Measurements from ENCODE around the gene HECTD4. TPM values are rescaled to one million over a fixed set of nuclear protein-coding genes. Genes with fewer than 3 reads are reported as not detected.

Gene HECTD4
- total and polyA plus RNA-seq, 4 donors = 4.3 to 80.1 (median 25.5) TPM

GRCh38 chr12:112238441-112238840 lies 143.8 kb downstream of the HECTD4 start:
- no peak for DNase-seq (ENCODE audit: low spot score)
- H3K27ac ChIP-seq (ENCODE audit: low read depth in 1 of 2, low read length in 2 of 2) = no peak overlapping the region
- no peak overlapping the region for H3K4me3 ChIP-seq (ENCODE audit: low read depth in 1 of 3, low read length in 3 of 3)
- peaks cover 0 to 3% (median 0%) of the 10 kb centered on the region in 4 donors for H3K4me1 ChIP-seq (ENCODE audit: control insufficient read depth in 4 of 4, insufficient read depth in 4 of 4, low read length in 3 of 4)
- WGBS = 97% methylated on average over 5 of the region's 5 CpGs
- no peaks in the 10 kb centered on the region for H3K27me3 ChIP-seq (ENCODE audit: control insufficient read depth in 4 of 4, insufficient read depth in 4 of 4, low read length in 3 of 4)
- H3K9me3 ChIP-seq (ENCODE audit: control insufficient read depth in 4 of 4, low read length in 3 of 4) = no peaks in the 10 kb centered on the region
- peaks cover 4 to 51% (median 41%) of the 10 kb centered on the region in 4 donors for H3K36me3 ChIP-seq (ENCODE audit: control insufficient read depth in 4 of 4, insufficient read depth in 3 of 4, low read depth in 1 of 4, low read length in 3 of 4)
- TF ChIP-seq TAF1 (conservative IDR thresholded peaks at IDR 0.05) = no peak
- TF ChIP-seq NR2F2 (IDR thresholded peaks at IDR 0.05) = no peak
- TF ChIP-seq RXRA (IDR thresholded peaks at IDR 0.05) = no peak
- TF ChIP-seq, protein P1, sequence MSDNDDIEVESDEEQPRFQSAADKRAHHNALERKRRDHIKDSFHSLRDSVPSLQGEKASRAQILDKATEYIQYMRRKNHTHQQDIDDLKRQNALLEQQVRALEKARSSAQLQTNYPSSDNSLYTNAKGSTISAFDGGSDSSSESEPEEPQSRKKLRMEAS (IDR thresholded peaks at IDR 0.05) = no peak
- no peak for TF ChIP-seq SP1 (IDR thresholded peaks at IDR 0.05)
- H3K9ac ChIP-seq (ENCODE audit: low read depth in 1 of 2, low read length in 2 of 2) = no peak overlapping the region

- Histone ChIP-seq H3K36me3 (ENCODE audit: control insufficient read depth in 4 of 4, insufficient read depth in 3 of 4, low read depth in 1 of 4, low read length in 3 of 4) (peaks cover 5 to 42% (median 36%) of the 10 kb centered on the region in 4 donors), H3K27me3 (ENCODE audit: control insufficient read depth in 4 of 4, insufficient read depth in 4 of 4, low read length in 3 of 4) (no peaks in the 10 kb centered on the region), H3K27ac (ENCODE audit: low read depth in 1 of 2, low read length in 2 of 2) (no peak overlapping the region), H3K4me3 (ENCODE audit: low read depth in 1 of 3, low read length in 3 of 3) (no peak overlapping the region), H3K9ac (ENCODE audit: low read depth in 1 of 2, low read length in 2 of 2) (no peak overlapping the region), H3K9me3 (ENCODE audit: control insufficient read depth in 4 of 4, low read length in 3 of 4) (no peaks in the 10 kb centered on the region), H3K4me1 (ENCODE audit: control insufficient read depth in 4 of 4, insufficient read depth in 4 of 4, low read length in 3 of 4) (peaks cover 0 to 3% (median 0%) of the 10 kb centered on the region in 4 donors)
- no peak for DNase-seq (ENCODE audit: low spot score)
- 97% methylated on average over 7 of the region's 7 CpGs for WGBS
- TF ChIP-seq GABPA (IDR thresholded peaks at IDR 0.05 in 1 of 2, conservative IDR thresholded peaks at IDR 0.05 in 1 of 2) = no peak
- TF ChIP-seq, protein P2, sequence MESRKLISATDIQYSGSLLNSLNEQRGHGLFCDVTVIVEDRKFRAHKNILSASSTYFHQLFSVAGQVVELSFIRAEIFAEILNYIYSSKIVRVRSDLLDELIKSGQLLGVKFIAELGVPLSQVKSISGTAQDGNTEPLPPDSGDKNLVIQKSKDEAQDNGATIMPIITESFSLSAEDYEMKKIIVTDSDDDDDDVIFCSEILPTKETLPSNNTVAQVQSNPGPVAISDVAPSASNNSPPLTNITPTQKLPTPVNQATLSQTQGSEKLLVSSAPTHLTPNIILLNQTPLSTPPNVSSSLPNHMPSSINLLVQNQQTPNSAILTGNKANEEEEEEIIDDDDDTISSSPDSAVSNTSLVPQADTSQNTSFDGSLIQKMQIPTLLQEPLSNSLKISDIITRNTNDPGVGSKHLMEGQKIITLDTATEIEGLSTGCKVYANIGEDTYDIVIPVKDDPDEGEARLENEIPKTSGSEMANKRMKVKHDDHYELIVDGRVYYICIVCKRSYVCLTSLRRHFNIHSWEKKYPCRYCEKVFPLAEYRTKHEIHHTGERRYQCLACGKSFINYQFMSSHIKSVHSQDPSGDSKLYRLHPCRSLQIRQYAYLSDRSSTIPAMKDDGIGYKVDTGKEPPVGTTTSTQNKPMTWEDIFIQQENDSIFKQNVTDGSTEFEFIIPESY (IDR thresholded peaks at IDR 0.05) = no peak
- no peak for TF ChIP-seq ATF3 (IDR thresholded peaks at IDR 0.05)
- TF ChIP-seq EGR1 (IDR thresholded peaks at IDR 0.05; ENCODE audit: low read depth in 2 of 2) = no peak
- no peak for TF ChIP-seq HNF4G (IDR thresholded peaks at IDR 0.05)
- TF ChIP-seq REST (IDR thresholded peaks at IDR 0.05) = no peak
- no peak for TF ChIP-seq HNF4A (conservative IDR thresholded peaks at IDR 0.05)
- TF ChIP-seq FOXA1 (IDR thresholded peaks at IDR 0.05) = no peak
- no peak for TF ChIP-seq RXRA (IDR thresholded peaks at IDR 0.05)
- TF ChIP-seq, protein P1 (IDR thresholded peaks at IDR 0.05) = no peak
- no peak for TF ChIP-seq NR2F2 (IDR thresholded peaks at IDR 0.05)
Observed at GRCh38 chr12:112236786-112237185, 145.4 kb downstream of the HECTD4 start.

Data from liver (tissue), 9 donors.